ENCODE data around the gene INPP5F.

- no peak for TF ChIP-seq CTCF (IDR thresholded peaks at IDR 0.05)
- TF ChIP-seq POLR2AphosphoS5 (IDR thresholded peaks at IDR 0.05): no peak
- TF ChIP-seq EP300 (IDR thresholded peaks at IDR 0.05): no peak
- no peak for TF ChIP-seq POLR2A (IDR thresholded peaks at IDR 0.05)
Observed at GRCh38 chr10:119734396-119735332, 8.8 kb downstream of the INPP5F start.

Data from upper lobe of left lung (tissue), 4 donors.